SJSA1 (cell line): Measurements from ENCODE around the gene HIF1A. TPM values are rescaled to one million over a fixed set of nuclear protein-coding genes. Genes with fewer than 3 reads are reported as not detected.
"Not testable (repeated sequence)": the region's sequence is repeated elsewhere in the genome, so short reads cannot be mapped to it uniquely, and the experiment has no call there.

Experiments
- DNase-seq, 2 experiments: peaks; one replicate each; pipeline ENCODE4 v3.0.0-alpha.2; 2015 to 2020; ENCODE audit warnings: low spot score in 2 of 2, low read depth in 1 of 2
- H3K27ac ChIP-seq: fragments of 250-450 bp; sonication (Bioruptor Pico); 2 replicates; pipeline ENCODE4 v1.5.1; 2020; ENCODE audit warnings: mild to moderate bottlenecking, moderate library complexity
- H3K27me3 ChIP-seq: fragments of 250-450 bp; sonication (Bioruptor Pico); replicated peaks from 2 replicates; pipeline ENCODE4 v1.5.1; 2020; ENCODE audit warnings: mild to moderate bottlenecking, moderate library complexity
- H3K36me3 ChIP-seq: fragments of 250-450 bp; sonication (Bioruptor Pico); 2 replicates; pipeline ENCODE4 v1.5.1; 2020; ENCODE audit warnings: mild to moderate bottlenecking
- H3K4me1 ChIP-seq: fragments of 250-450 bp; sonication (Bioruptor Pico); replicated peaks from 2 replicates; pipeline ENCODE4 v1.6.1; 2021; ENCODE audit warnings: mild to moderate bottlenecking
- H3K4me3 ChIP-seq: fragments of 250-450 bp; sonication (Bioruptor Pico); 2 replicates; pipeline ENCODE4 v1.5.1; 2020; ENCODE audit warnings: mild to moderate bottlenecking
- H3K9me3 ChIP-seq: fragments of 250-450 bp; sonication (Bioruptor Pico); replicated peaks from 2 replicates; pipeline ENCODE4 v1.5.1; 2020; ENCODE audit warnings: mild to moderate bottlenecking
- total RNA-seq: library from RNA; depleted of rRNA; stranded (reverse); fragments of >200 nt; shearing (Covaris generic); gene quantifications from 2 replicates; pipeline ENCODE4 v1.2.3, GENCODE V29; 2014

Gene HIF1A
- total RNA-seq, 1 experiment from 2014 or later = 227 TPM

- Histone ChIP-seq H3K36me3 (peaks cover 65% of the 10 kb centered on the region), H3K9me3 (peaks cover 23% of the 10 kb centered on the region), H3K27ac (no peak overlapping the region), H3K27me3 (no peaks in the 10 kb centered on the region), H3K4me3 (no peak overlapping the region), H3K4me1 (peaks cover 37% of the 10 kb centered on the region)
- DNase-seq = no peak
Observed at GRCh38 chr14:61751475-61751989, 56.2 kb downstream of the HIF1A start.

GRCh38 chr14:61752626-61753025 lies 57.3 kb downstream of the HIF1A start:
- Histone ChIP-seq H3K36me3 (peaks cover 54% of the 10 kb centered on the region), H3K4me3 (no peak overlapping the region), H3K27ac (no peak overlapping the region), H3K4me1 (peaks cover 37% of the 10 kb centered on the region), H3K9me3 (peaks cover 24% of the 10 kb centered on the region), H3K27me3 (no peaks in the 10 kb centered on the region)
- DNase-seq = no peak

- DNase-seq = no peak
- Histone ChIP-seq H3K9me3 (peaks cover 24% of the 10 kb centered on the region), H3K27me3 (no peaks in the 10 kb centered on the region), H3K4me3 (no peak overlapping the region), H3K4me1 (peaks cover 37% of the 10 kb centered on the region), H3K27ac (peak overlapping the region; percentile 94; the same call in 1 of the 2 replicates), H3K36me3 (peaks cover 45% of the 10 kb centered on the region)
Observed at GRCh38 chr14:61753631-61754030, 58.3 kb downstream of the HIF1A start.

DNA sequence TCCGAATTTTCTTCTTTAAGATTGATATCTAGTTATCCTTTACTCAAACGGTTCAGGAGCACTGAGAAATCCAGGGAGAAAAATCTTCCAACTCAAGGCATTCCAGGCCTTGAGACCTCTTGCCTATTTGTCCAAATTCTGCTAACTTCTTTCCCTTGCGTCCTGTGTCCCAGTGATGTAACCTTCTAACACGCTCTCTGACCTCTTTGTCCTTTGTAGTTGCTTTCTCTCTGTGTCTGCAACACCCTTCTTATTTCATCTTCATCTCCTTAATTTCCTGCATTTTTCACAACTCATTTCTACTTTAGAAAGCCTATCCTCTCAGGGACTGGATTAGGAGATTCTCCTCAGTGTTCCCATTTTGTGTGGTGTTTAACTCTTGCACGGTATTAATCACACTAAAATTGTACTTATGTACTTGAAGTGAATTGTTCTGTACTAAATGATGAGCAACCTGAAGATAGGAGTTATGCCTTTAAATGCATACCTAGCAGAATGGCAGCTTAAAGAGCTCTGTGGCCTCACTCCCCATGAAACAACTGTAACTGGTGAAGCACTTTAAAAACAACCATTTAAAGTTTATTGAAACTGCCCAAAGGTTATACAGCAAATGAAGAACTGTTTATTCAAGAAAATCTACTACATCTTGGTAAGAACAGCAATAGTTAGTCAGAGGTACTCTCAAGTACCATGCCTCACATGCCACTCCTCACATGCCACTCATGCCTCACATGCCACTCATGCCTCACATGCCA lies 59.5 kb downstream of the HIF1A start:
- Histone ChIP-seq H3K27ac (peak overlapping the region; percentile 94), H3K9me3 (peaks cover 24% of the 10 kb centered on the region), H3K36me3 (peaks cover 34% of the 10 kb centered on the region), H3K27me3 (no peaks in the 10 kb centered on the region), H3K4me1 (peaks cover 37% of the 10 kb centered on the region), H3K4me3 (no peak overlapping the region)
- peak in 1 of 2 experiments; percentile 31 for DNase-seq

DNA sequence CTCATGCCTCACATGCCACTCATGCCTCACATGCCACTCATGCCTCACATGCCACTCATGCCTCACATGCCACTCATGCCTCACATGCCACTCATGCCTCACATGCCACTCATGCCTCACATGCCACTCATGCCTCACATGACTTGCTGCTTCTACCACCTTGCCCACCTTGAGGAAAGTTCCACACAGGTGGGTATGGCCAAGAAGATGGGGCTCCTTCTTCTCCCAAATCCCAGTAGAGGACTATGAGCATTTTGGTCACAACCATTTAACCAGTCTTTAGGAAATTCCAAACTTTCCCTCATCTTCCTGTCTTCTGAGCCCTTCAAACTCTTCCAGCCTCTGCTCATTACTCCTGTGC lies 60.0 kb downstream of the HIF1A start:
- H3K4me3 ChIP-seq, H3K27me3 ChIP-seq: not testable (repeated sequence)
- Histone ChIP-seq H3K4me1 (peaks cover 37% of the 10 kb centered on the region), H3K9me3 (peaks cover 24% of the 10 kb centered on the region), H3K36me3 (peaks cover 28% of the 10 kb centered on the region), H3K27ac (peak overlapping the region; percentile 93)
- peak in 1 of 2 experiments; percentile 23 for DNase-seq

DNA sequence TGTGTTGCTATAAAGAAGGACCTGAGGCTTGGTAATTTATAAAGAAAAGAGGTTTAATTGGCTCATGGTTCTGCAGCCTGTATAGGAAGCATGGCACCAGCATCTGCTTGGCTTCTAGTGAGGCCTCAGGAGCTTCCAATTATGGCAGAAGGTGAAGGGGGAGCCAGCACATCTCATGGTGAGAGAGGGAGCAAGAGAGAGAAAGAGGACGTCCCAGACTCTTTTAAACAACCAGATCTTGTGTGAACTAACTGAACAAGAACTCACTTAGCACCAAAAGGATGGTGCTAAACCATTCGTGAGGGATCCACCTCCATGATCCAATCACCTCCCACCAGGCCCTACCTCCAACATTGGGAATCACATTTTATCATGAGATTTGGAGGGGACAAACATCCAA lies 60.8 kb downstream of the HIF1A start:
- Histone ChIP-seq H3K4me1 (peaks cover 37% of the 10 kb centered on the region), H3K4me3 (no peak overlapping the region), H3K9me3 (peaks cover 24% of the 10 kb centered on the region), H3K36me3 (peaks cover 21% of the 10 kb centered on the region), H3K27me3 (no peaks in the 10 kb centered on the region), H3K27ac (peak overlapping the region; percentile 93)
- no peak for DNase-seq

GRCh38 chr14:61759878-61760277 lies 64.6 kb downstream of the HIF1A start:
- H3K4me1 ChIP-seq = peaks cover 18% of the 10 kb centered on the region
- peaks cover 14% of the 10 kb centered on the region for H3K9me3 ChIP-seq
- H3K27ac ChIP-seq = no peak overlapping the region
- H3K4me3 ChIP-seq = no peak overlapping the region
- H3K36me3 ChIP-seq = no peaks in the 10 kb centered on the region; the same call in 1 of the 2 replicates
- no peak for DNase-seq
- H3K27me3 ChIP-seq = no peaks in the 10 kb centered on the region

DNA sequence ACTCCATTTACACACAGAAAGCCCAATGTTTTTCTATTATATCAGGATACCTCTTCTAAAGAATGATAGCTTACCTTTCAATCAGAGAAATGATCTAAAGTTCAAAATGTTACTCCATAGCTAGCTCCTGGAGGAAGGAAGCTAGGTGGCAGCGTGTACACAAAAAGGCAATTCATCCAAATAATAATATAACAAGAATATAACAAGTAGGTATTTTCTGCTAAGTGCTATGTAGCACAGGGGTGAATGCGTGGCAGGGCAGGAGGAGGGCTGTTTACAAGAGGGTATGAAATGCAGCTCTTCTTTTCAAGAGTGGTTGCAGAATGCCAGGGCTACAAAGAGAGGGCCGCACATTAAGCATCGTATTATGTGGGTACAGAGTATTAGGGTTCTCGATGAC lies 66.2 kb downstream of the HIF1A start:
- Histone ChIP-seq H3K27me3 (no peaks in the 10 kb centered on the region), H3K4me1 (peaks cover 7% of the 10 kb centered on the region)
- no peak for DNase-seq

DNA sequence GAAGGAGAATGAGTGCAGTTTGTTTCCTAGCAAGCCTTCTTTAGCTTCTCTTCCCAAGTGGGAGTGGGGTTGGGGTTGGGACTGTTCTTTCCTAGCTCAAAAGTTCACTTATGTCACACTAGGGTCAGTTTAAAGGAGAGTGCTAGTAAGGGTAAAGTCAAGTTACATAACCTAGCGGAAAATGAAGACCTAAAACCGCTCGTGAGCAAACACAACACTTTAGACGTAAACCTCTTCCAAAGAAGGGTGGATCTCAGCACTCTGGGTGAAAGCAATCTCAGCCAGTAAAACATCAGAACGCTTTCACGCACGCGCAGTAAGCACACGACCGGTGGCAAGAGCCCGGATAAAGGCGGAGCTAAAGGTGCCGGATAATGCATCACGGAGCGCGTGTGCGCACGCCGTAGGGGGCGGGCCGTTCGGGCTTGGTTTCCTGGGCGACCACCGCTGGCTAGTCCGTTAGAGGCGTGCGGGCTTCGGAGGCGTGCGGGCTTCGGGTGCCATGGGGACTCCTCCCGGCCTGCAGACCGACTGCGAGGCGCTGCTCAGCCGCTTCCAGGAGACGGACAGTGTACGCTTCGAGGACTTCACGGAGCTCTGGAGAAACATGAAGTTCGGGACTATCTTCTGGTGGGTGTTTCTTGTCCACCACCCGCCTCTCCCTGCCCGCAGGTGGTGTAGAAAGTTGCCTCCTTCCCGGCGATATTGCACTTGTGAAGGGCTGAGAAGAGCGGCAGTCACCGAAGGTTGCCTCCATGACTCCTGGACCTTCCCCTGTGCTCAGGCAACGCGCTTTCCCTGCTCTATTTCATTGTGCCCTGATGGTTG lies 66.9 kb downstream of the HIF1A start, which contains the start of gene SNAPC1:
SNAPC1 (plus strand) TSS at position 462 of the 828 bp plus-strand sequence; CDS start at position 503, 41 bp downstream.
- Histone ChIP-seq H3K9me3 (no peaks in the 10 kb centered on the region), H3K27ac (peak within 1 kb of the TSS; percentile 64), H3K4me1 (peaks cover 7% of the 10 kb centered on the region), H3K27me3 (no peaks in the 10 kb centered on the region), H3K36me3 (no peaks in the 10 kb centered on the region; the same call in 1 of the 2 replicates), H3K4me3 (peak within 1 kb of the TSS; percentile 64)
- peak; percentile 88 to 96 for DNase-seq

More for the DNA sequence above, 66.2 kb downstream of the HIF1A start:
- peak overlapping the region; percentile 64 for H3K27ac ChIP-seq
- peak overlapping the region; percentile 64 for H3K4me3 ChIP-seq
- H3K36me3 ChIP-seq = no peaks in the 10 kb centered on the region; the same call in 1 of the 2 replicates
- H3K9me3 ChIP-seq = peaks cover under 1% of the 10 kb centered on the region; the same call in 1 of the 2 replicates

DNA sequence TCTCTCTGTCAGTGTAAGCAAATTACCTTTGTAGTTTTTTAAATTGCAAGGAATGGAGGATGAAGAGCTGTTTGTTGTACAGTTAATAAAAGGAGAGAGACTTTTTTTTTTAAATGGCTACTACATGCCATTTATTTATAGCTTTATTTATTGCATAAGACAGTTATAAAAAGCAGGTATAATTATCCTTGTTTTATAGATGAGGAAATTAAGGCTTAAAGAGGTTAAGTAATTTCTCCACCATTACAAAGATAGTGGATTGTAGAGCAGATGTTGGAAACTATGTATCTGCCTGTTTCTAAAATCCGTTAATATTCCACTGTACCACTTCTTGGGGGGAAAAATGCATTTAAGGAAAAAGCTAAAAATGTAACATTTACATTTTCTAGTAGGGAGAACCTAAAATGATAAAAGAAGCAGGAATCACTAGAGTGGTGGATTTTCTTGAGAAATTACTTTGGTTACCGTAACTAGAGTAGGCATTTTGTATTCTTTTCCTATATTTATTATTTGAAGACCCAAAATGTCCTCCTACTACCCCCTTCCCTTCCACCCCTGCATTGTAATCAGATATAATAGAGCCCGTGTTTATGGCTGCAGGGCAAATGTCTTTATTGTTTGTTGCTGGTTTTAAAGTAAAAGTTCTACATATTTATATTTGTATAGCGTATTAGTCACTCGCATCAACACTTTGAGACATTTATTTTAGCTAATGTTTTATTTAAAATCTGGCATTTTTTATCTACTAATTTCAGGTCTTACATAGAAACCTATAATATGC lies 69.2 kb downstream of the HIF1A start:
- Histone ChIP-seq H3K27me3 (no peaks in the 10 kb centered on the region), H3K36me3 (peaks cover 16% of the 10 kb centered on the region), H3K4me3 (no peak overlapping the region), H3K4me1 (peaks cover 7% of the 10 kb centered on the region), H3K27ac (no peak overlapping the region), H3K9me3 (no peaks in the 10 kb centered on the region)
- DNase-seq = no peak

DNA sequence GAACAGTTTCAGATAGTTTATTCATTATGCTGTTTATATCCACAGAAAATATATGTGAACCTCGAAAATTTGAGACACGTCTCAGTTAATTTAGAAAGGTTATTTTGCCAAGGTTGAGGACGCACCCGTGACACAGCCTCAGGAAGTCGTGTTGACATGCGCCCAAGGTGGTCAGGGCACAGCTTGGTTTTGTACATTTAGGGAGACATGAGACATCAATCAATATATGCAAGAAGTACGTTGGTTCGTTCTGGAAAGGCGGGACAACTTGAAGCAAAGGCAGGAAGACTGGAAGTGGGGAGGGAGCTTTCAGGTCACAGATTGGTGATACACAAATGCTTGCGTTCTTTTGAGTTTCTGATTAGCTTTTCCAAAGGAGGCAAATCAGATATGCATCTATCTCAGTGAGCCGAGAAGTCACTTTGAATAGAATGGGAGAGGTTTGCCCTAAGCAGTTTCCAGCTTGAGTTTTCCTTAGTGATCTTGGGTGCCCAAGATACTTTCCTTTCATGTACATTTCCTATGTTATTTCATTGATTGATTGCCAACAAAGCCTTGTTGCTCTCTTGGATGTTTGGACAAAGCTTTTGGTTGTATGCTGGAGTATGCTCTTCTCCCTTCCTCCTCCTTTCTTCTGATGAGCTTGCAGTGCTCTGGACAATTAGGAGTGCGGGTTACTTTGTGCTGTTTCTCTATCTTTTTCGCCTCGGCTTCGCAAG lies 70.1 kb downstream of the HIF1A start:
- Histone ChIP-seq H3K27me3 (no peaks in the 10 kb centered on the region), H3K36me3 (peaks cover 23% of the 10 kb centered on the region), H3K9me3 (no peaks in the 10 kb centered on the region), H3K27ac (no peak overlapping the region), H3K4me1 (peaks cover 7% of the 10 kb centered on the region), H3K4me3 (no peak overlapping the region)
- no peak for DNase-seq

GRCh38 chr14:61766151-61766550 lies 70.8 kb downstream of the HIF1A start:
- H3K4me1 ChIP-seq = peaks cover 7% of the 10 kb centered on the region
- H3K9me3 ChIP-seq = no peaks in the 10 kb centered on the region
- H3K36me3 ChIP-seq = peaks cover 30% of the 10 kb centered on the region
- no peak overlapping the region for H3K27ac ChIP-seq
- no peaks in the 10 kb centered on the region for H3K27me3 ChIP-seq
- H3K4me3 ChIP-seq = no peak overlapping the region
- DNase-seq = no peak

GRCh38 chr14:61768240-61768639 lies 72.9 kb downstream of the HIF1A start:
- DNase-seq = no peak
- no peak overlapping the region for H3K27ac ChIP-seq
- H3K4me3 ChIP-seq = no peak overlapping the region
- H3K27me3 ChIP-seq = no peaks in the 10 kb centered on the region
- no peaks in the 10 kb centered on the region for H3K9me3 ChIP-seq
- H3K4me1 ChIP-seq = peaks cover 3% of the 10 kb centered on the region
- peaks cover 48% of the 10 kb centered on the region for H3K36me3 ChIP-seq
